ENCODE results near the gene HMBS. TPM values are rescaled to one million over a fixed set of nuclear protein-coding genes. Genes with fewer than 3 reads are reported as not detected.
"Not testable (repeated sequence)": the region's sequence is repeated elsewhere in the genome, so short reads cannot be mapped to it uniquely, and the experiment has no call there.

Gene HMBS
- total RNA-seq (10 to 100 TPM in 1 of 6 donors, 1 to 10 TPM in 5; 4.8 to 15.1 (median 8.6) TPM), polyA plus RNA-seq (10 to 100 TPM; 18.9 TPM)

GRCh38 chr11:119084663-119085436 lies at the start of gene HMBS:
TSS of gene HMBS (plus strand) at chr11:119084881. CDS start at chr11:119085034, 153 bp downstream.
- FAIRE-seq: peak; percentile 75

GRCh38 chr11:119038884-119039283 lies 45.8 kb upstream of the HMBS start:
- no peak for TF ChIP-seq CTCF (IDR thresholded peaks at IDR 0.05)
- Histone ChIP-seq H3K27me3 (no peaks in the 10 kb centered on the region), H3K4me3 (no peak overlapping the region), H3K27ac (no peak overlapping the region), H3K4me1 (no peaks in the 10 kb centered on the region), H3K9me3 (no peaks in the 10 kb centered on the region), H3K36me3 (no peaks in the 10 kb centered on the region)
- DNase-seq (no peak), FAIRE-seq (no peak), ATAC-seq (no peak)
- intact Hi-C loops (cut with DNase I): no loop called here
- WGBS, 2 donors: 80 to 88% methylated on average over 5 of the region's 5 CpGs

More at GRCh38 chr11:119084663-119085436, at the start of gene HMBS:
- no peak for TF ChIP-seq CTCF (IDR thresholded peaks at IDR 0.05)
- ATAC-seq (peak; percentile 96 to 98 (median 98)), DNase-seq (peak; percentile 89 to 95 (median 93))
- Histone ChIP-seq H3K27ac (peak within 1 kb of the TSS; percentile 73 to 90 (median 89)), H3K4me3 (peak within 1 kb of the TSS; percentile 52 to 99 (median 78)), H3K9me3 (no peaks in the 10 kb centered on the region), H3K36me3 (peaks cover 0 to 18% (median 4%) of the 10 kb centered on the region in 3 donors), H3K4me1 (peaks cover 0 to 9% (median 9%) of the 10 kb centered on the region in 3 donors), H3K27me3 (no peaks in the 10 kb centered on the region)
- 0 to 1% methylated on average over 41 to 45 of the region's 45 CpGs for WGBS, 2 donors
- intact Hi-C loops (cut with DNase I): no loop called here

DNA sequence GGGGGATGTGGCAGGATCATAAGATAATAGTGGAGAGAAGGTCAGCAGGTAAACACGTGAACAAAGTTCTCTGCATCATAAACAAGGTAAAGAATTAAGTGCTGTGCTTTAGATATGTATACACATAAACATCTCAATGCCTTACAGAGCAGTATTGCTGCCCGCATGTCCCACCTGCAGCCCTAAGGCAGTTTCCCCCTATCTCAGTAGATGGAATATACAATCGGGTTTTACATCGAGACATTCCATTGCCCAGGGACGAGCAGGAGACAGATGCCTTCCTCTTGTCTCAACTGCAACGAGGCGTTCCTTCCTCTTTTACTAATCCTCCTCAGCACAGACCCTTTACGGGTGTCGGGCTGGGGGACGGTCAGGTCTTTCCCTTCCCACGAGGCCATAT lies 45.2 kb upstream of the HMBS start:
- ATAC-seq; intact Hi-C loops (cut with DNase I); H3K27ac ChIP-seq; H3K4me1 ChIP-seq; H3K4me3 ChIP-seq; H3K36me3 ChIP-seq; DNase-seq; FAIRE-seq; H3K27me3 ChIP-seq; H3K9me3 ChIP-seq: not testable (repeated sequence)
- 56 to 59% methylated on average over 7 to 11 of the region's 11 CpGs for WGBS, 2 donors

- H3K36me3 ChIP-seq: peaks cover 2 to 21% (median 5%) of the 10 kb centered on the region in 3 donors
- H3K27me3 ChIP-seq: no peaks in the 10 kb centered on the region
- H3K4me1 ChIP-seq: no peaks in the 10 kb centered on the region
- no peak for TF ChIP-seq CTCF (IDR thresholded peaks at IDR 0.05)
- DNase-seq: peak in 1 of 6 donors; percentile 0
- H3K27ac ChIP-seq: no peak overlapping the region
- no peak overlapping the region for H3K4me3 ChIP-seq
- no peaks in the 10 kb centered on the region for H3K9me3 ChIP-seq
- no peak for ATAC-seq
- FAIRE-seq: no peak
- WGBS, 2 donors: 88 to 93% methylated on average over 4 of the region's 4 CpGs
- intact Hi-C loops (cut with DNase I): no loop called here
Observed at GRCh38 chr11:119041821-119042514, 42.7 kb upstream of the HMBS start.

DNA sequence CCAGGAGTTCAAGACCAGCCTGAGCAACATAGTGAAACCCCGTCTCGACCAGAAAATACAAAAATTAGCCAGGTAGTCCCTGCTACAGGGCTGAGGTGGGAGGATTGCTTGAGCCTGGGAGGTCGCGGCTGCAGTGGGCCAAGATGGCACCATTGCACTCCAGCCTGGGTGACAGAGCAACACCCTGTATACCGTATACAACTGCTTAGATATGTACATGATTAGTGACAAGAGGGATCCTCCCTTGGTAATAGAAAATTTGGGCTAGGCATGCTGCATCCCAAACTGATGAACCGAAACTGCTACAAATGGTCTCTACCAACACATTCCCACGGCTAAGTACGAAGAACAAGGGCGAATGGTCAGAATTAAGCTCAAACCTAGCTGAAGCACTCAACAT lies 41.8 kb upstream of the HMBS start:
- 79 to 85% methylated on average over 9 of the region's 9 CpGs for WGBS, 2 donors
- Histone ChIP-seq H3K36me3 (peaks cover 2 to 31% (median 13%) of the 10 kb centered on the region in 3 donors), H3K9me3 (no peaks in the 10 kb centered on the region), H3K27me3 (no peaks in the 10 kb centered on the region), H3K27ac (no peak overlapping the region), H3K4me1 (no peaks in the 10 kb centered on the region), H3K4me3 (no peak overlapping the region)
- ATAC-seq (no peak), FAIRE-seq (no peak), DNase-seq (peak in 1 of 6 donors; percentile 9)
- intact Hi-C loops (cut with DNase I): no loop called here
- no peak for TF ChIP-seq CTCF (IDR thresholded peaks at IDR 0.05)

All from pancreas (tissue), 10 donors.